Kidney epithelial cell (primary cell): ENCODE results near the gene TSPAN15. TPM values are rescaled to one million over a fixed set of nuclear protein-coding genes. Genes with fewer than 3 reads are reported as not detected.
"Not testable (repeated sequence)": the region's sequence is repeated elsewhere in the genome, so short reads cannot be mapped to it uniquely, and the experiment has no call there.

Experiments
- DNase-seq: peaks from one replicate; pipeline ENCODE4 v3.0.0-alpha.2; 2010; ENCODE audit warnings: low read depth
- H3K27me3 ChIP-seq: 2 replicates; pipeline ENCODE4 v1.6.0; 2011; ENCODE audit warnings: low read length; ENCODE audit not compliant: control insufficient read depth, insufficient read depth
- H3K36me3 ChIP-seq: 2 replicates; pipeline ENCODE4 v1.5.1; 2011; ENCODE audit warnings: low read length; ENCODE audit not compliant: control insufficient read depth, insufficient read depth
- H3K4me3 ChIP-seq: 2 replicates; pipeline ENCODE4 v1.5.1; 2011; ENCODE audit warnings: low read depth, mild to moderate bottlenecking, control low read depth, low read length
- CTCF ChIP-seq: IDR thresholded peaks from 2 replicates; pipeline ENCODE4 v1.5.1; 2011; ENCODE audit warnings: mild to moderate bottlenecking, moderate library complexity, low read length, control low read depth, inconsistent platforms; ENCODE audit not compliant: insufficient read depth, poor library complexity, severe bottlenecking
- total RNA-seq: library from RNA; depleted of rRNA; stranded (reverse); fragments of >200 nt; gene quantifications from 2 replicates; pipeline ENCODE4 v1.2.3, GENCODE V29; 2015

Gene TSPAN15
- total RNA-seq, 1 donor from 2014 or later = 19.4 TPM

GRCh38 chr10:69516316-69516715 lies 65.1 kb downstream of the TSPAN15 start:
- no peak for DNase-seq

GRCh38 chr10:69516796-69517195 lies 65.5 kb downstream of the TSPAN15 start:
- no peak for DNase-seq
- no peak for TF ChIP-seq CTCF
- no peaks in the 10 kb centered on the region for H3K27me3 ChIP-seq
- H3K36me3 ChIP-seq = no peaks in the 10 kb centered on the region
- H3K4me3 ChIP-seq = no peak overlapping the region

More at GRCh38 chr10:69516316-69516715, 65.1 kb downstream of the TSPAN15 start:
- peak; percentile 37 for TF ChIP-seq CTCF
- no peaks in the 10 kb centered on the region for H3K27me3 ChIP-seq
- no peaks in the 10 kb centered on the region for H3K36me3 ChIP-seq
- no peak overlapping the region for H3K4me3 ChIP-seq

GRCh38 chr10:69517271-69517848 lies 66.1 kb downstream of the TSPAN15 start:
- H3K4me3 ChIP-seq = no peak overlapping the region
- H3K27me3 ChIP-seq = no peaks in the 10 kb centered on the region
- H3K36me3 ChIP-seq = no peaks in the 10 kb centered on the region
- no peak for TF ChIP-seq CTCF
- no peak for DNase-seq

GRCh38 chr10:69527961-69528360 lies 76.7 kb downstream of the TSPAN15 start:
- DNase-seq = no peak
- Histone ChIP-seq H3K27me3 (no peaks in the 10 kb centered on the region), H3K36me3 (no peaks in the 10 kb centered on the region), H3K4me3 (no peak overlapping the region)
- TF ChIP-seq CTCF = no peak

- TF ChIP-seq CTCF = no peak
- H3K36me3 ChIP-seq = no peaks in the 10 kb centered on the region
- H3K27me3 ChIP-seq = no peaks in the 10 kb centered on the region
- DNase-seq = no peak
- no peak overlapping the region for H3K4me3 ChIP-seq
Measured at GRCh38 chr10:69533658-69534057, 82.4 kb downstream of the TSPAN15 start.

GRCh38 chr10:69536521-69536920 lies 85.3 kb downstream of the TSPAN15 start:
- not testable (repeated sequence) for H3K4me3 ChIP-seq, H3K27me3 ChIP-seq, DNase-seq, H3K36me3 ChIP-seq
